ENCODE measurements around the gene TBC1D3B. TPM values are rescaled to one million over a fixed set of nuclear protein-coding genes. Genes with fewer than 3 reads are reported as not detected.

The TBC1D3B gene
- total RNA-seq, 4 donors from 2014 or later: 5.2 to 12.1 TPM; not detected in 2

DNA sequence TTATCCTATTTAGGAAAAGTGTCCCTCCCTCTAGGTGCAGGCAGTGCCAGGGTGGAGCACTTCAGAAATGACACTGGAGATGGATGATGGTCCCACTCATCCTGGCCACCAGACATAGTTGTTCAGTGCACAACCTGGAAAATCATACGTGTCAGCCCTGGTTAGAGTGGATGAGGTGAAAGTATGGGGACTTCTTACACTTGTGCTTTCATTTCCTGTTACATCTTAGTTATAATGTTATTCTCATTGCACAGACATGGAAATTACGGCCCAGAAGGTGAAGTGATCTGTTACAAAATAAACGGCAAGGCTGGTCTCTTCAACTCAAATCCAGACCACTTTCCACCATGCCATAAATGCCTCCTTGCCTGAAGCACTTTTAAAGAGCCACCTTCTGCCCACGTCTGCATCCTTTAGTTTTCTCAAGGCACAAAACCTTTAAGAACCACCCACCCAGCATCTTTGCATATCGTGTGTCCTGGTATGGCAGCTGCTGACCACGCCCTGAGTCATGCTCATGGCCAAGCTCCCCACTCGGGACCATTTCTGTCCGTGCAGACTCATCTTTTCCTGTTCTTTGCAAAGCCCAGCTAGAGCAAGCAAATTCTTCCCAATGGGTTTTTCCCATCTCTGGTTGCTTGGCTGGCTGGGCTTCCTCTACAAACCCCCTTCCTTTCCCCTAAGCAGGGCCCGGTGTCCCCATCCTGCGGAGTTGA lies 22.4 kb downstream of the TBC1D3B start:
- H3K27me3 ChIP-seq: peaks cover 22% of the 10 kb centered on the region
- no peak for DNase-seq
- intact Hi-C loops (cut with DNase I; ENCODE audit: low total_unique reads): no loop called here

GRCh38 chr17:36152639-36153120 lies 23.8 kb downstream of the TBC1D3B start:
- Histone ChIP-seq H3K27me3 (peaks cover 22% of the 10 kb centered on the region), H3K4me1 (peaks cover 0 to 4% (median 0%) of the 10 kb centered on the region in 4 donors), H3K36me3 (no peaks in the 10 kb centered on the region), H3K9me3 (no peaks in the 10 kb centered on the region), H3K27ac (no peak overlapping the region), H3K4me3 (no peak overlapping the region)
- TF ChIP-seq POLR2A (IDR thresholded peaks at IDR 0.05) (no peak), EP300 (IDR thresholded peaks at IDR 0.05; ENCODE audit: low read depth) (no peak), POLR2AphosphoS5 (IDR thresholded peaks at IDR 0.05) (no peak)
- TF ChIP-seq, protein P1, sequence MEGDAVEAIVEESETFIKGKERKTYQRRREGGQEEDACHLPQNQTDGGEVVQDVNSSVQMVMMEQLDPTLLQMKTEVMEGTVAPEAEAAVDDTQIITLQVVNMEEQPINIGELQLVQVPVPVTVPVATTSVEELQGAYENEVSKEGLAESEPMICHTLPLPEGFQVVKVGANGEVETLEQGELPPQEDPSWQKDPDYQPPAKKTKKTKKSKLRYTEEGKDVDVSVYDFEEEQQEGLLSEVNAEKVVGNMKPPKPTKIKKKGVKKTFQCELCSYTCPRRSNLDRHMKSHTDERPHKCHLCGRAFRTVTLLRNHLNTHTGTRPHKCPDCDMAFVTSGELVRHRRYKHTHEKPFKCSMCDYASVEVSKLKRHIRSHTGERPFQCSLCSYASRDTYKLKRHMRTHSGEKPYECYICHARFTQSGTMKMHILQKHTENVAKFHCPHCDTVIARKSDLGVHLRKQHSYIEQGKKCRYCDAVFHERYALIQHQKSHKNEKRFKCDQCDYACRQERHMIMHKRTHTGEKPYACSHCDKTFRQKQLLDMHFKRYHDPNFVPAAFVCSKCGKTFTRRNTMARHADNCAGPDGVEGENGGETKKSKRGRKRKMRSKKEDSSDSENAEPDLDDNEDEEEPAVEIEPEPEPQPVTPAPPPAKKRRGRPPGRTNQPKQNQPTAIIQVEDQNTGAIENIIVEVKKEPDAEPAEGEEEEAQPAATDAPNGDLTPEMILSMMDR (IDR thresholded peaks at IDR 0.05): no peak
- in situ Hi-C loops (cut with MboI; ENCODE audit: low pct_ligation_motif_present in 1 of 4, low pct_unique_long_range_greater_than_20kb in 1 of 4, low sequenced_read_pairs in 3 of 4): no loop called here
- no peak for DNase-seq
- 94 to 97% methylated on average over 4 to 8 of the region's 8 CpGs for WGBS, 2 donors (ENCODE audit: low coverage in 1 of 2)
- intact Hi-C loops (cut with DNase I; ENCODE audit: low total_unique reads): no loop called here

More for the DNA sequence above, 22.4 kb downstream of the TBC1D3B start:
- H3K4me1 ChIP-seq: no peaks in the 10 kb centered on the region
- no peak overlapping the region for H3K4me3 ChIP-seq
- H3K9me3 ChIP-seq: no peaks in the 10 kb centered on the region
- no peak overlapping the region for H3K27ac ChIP-seq
- TF ChIP-seq EP300 (IDR thresholded peaks at IDR 0.05; ENCODE audit: low read depth): no peak
- TF ChIP-seq, protein P1 (IDR thresholded peaks at IDR 0.05): no peak
- no peak for TF ChIP-seq POLR2AphosphoS5 (IDR thresholded peaks at IDR 0.05)
- TF ChIP-seq POLR2A (IDR thresholded peaks at IDR 0.05): no peak
- 54 to 60% methylated on average over 6 to 10 of the region's 10 CpGs for WGBS, 2 donors (ENCODE audit: low coverage in 1 of 2)
- no peaks in the 10 kb centered on the region for H3K36me3 ChIP-seq
- in situ Hi-C loops (cut with MboI; ENCODE audit: low pct_ligation_motif_present in 1 of 4, low pct_unique_long_range_greater_than_20kb in 1 of 4, low sequenced_read_pairs in 3 of 4): no loop called here

GRCh38 chr17:36151891-36152638 lies 24.4 kb downstream of the TBC1D3B start:
- no peak for TF ChIP-seq POLR2A (IDR thresholded peaks at IDR 0.05)
- TF ChIP-seq, protein P1 (IDR thresholded peaks at IDR 0.05): no peak
- TF ChIP-seq EP300 (IDR thresholded peaks at IDR 0.05; ENCODE audit: low read depth): no peak
- TF ChIP-seq POLR2AphosphoS5 (IDR thresholded peaks at IDR 0.05): no peak
- Histone ChIP-seq H3K4me3 (no peak overlapping the region), H3K9me3 (no peaks in the 10 kb centered on the region), H3K27ac (no peak overlapping the region), H3K4me1 (peaks cover 0 to 4% (median 0%) of the 10 kb centered on the region in 4 donors), H3K27me3 (peaks cover 22% of the 10 kb centered on the region), H3K36me3 (no peaks in the 10 kb centered on the region)
- DNase-seq: no peak
- 69 to 73% methylated on average over 4 of the region's 4 CpGs for WGBS, 2 donors (ENCODE audit: low coverage in 1 of 2)
- intact Hi-C loops (cut with DNase I; ENCODE audit: low total_unique reads): no loop called here
- in situ Hi-C loops (cut with MboI; ENCODE audit: low pct_ligation_motif_present in 1 of 4, low pct_unique_long_range_greater_than_20kb in 1 of 4, low sequenced_read_pairs in 3 of 4): no loop called here

- no peak overlapping the region for H3K4me3 ChIP-seq
- no peaks in the 10 kb centered on the region for H3K9me3 ChIP-seq
- H3K36me3 ChIP-seq: no peaks in the 10 kb centered on the region
- intact Hi-C loops (cut with DNase I; ENCODE audit: low total_unique reads): loop anchor here (10.0 kb wide), 1 partner anchor 165 kb away; the partner anchor contains the start of genes CCL14 and CCL16
- H3K4me1 ChIP-seq: peaks cover 0 to 12% (median 3%) of the 10 kb centered on the region in 4 donors
- in situ Hi-C loops (cut with MboI; ENCODE audit: low pct_ligation_motif_present in 1 of 4, low pct_unique_long_range_greater_than_20kb in 1 of 4, low sequenced_read_pairs in 3 of 4): loop anchor here in 3 of 4 donors (5.0 to 10.0 kb wide), 2 partner anchors 175 to 182 kb away; no protein-coding TSS in a partner anchor
- H3K27me3 ChIP-seq: peaks cover 14% of the 10 kb centered on the region
- H3K27ac ChIP-seq: no peak overlapping the region
- no peak for DNase-seq
- TF ChIP-seq, protein P1 (IDR thresholded peaks at IDR 0.05): no peak
- no peak for TF ChIP-seq POLR2A (IDR thresholded peaks at IDR 0.05)
- no peak for TF ChIP-seq EP300 (IDR thresholded peaks at IDR 0.05; ENCODE audit: low read depth)
- TF ChIP-seq POLR2AphosphoS5 (IDR thresholded peaks at IDR 0.05): no peak
- 52 to 71% methylated on average over 4 to 11 of the region's 11 CpGs for WGBS, 2 donors (ENCODE audit: low coverage in 1 of 2)
Measured at GRCh38 chr17:36149296-36149820, 27.1 kb downstream of the TBC1D3B start.

Measured in transverse colon (tissue), 4 donors.